Natural killer cell (primary cell): Measurements from ENCODE around the gene PLCG2. TPM values are rescaled to one million over a fixed set of nuclear protein-coding genes. Genes with fewer than 3 reads are reported as not detected.
A peak's percentile ranks its signal among the peaks of the same experiment; 100 is the strongest.

ENCODE experiments used
- ATAC-seq, 3 donors: fragments of 150-1000 bp in 2 of 3; fragments of 200-7000 bp in 1 of 3; cut with Tn5 transposase; 1 replicate in 1 of 3; 2 replicates in 2 of 3; pipeline ENCODE4 v1.10.0; 2021; ENCODE audit warnings: mild to moderate bottlenecking in 2 of 3, moderate library complexity in 2 of 3
- DNase-seq, 2 donors: peaks; one replicate each; pipeline versions ENCODE4 v3.0.0 to v3.0.0-alpha.2; 2013 to 2021; ENCODE audit warnings: mixed read lengths in 1 of 2
- H3K27ac ChIP-seq: one replicate; pipeline ENCODE4 v1.5.1; 2013; ENCODE audit warnings: mild to moderate bottlenecking, low read length
- H3K27me3 ChIP-seq: one replicate; pipeline ENCODE4 v1.6.1; 2013; ENCODE audit warnings: low read length; ENCODE audit not compliant: control insufficient read depth, insufficient read depth
- H3K36me3 ChIP-seq: one replicate; pipeline ENCODE4 v1.6.1; 2013; ENCODE audit warnings: low read length; ENCODE audit not compliant: control insufficient read depth, insufficient read depth
- H3K4me1 ChIP-seq: one replicate; pipeline ENCODE4 v1.6.1; 2013; ENCODE audit warnings: low read length; ENCODE audit not compliant: control insufficient read depth, insufficient read depth
- H3K4me3 ChIP-seq: one replicate; pipeline ENCODE4 v1.5.1; 2013; ENCODE audit warnings: low read length
- H3K9me3 ChIP-seq: one replicate; pipeline ENCODE4 v1.6.1; 2013; ENCODE audit warnings: low read length; ENCODE audit not compliant: control insufficient read depth, insufficient read depth
- H3K27ac Mint-ChIP-seq, 2 donors: one replicate each; pipeline ENCODE4 v1.8.0; 2022; ENCODE audit warnings: mild to moderate bottlenecking in 2 of 2, mixed read lengths in 2 of 2, moderate library complexity in 1 of 2
- H3K27me3 Mint-ChIP-seq, 2 donors: one replicate each; pipeline ENCODE4 v1.8.0; 2022; ENCODE audit warnings: low read depth in 2 of 2, mixed read lengths in 2 of 2
- H3K36me3 Mint-ChIP-seq: one replicate; pipeline ENCODE4 v1.8.0; 2022; ENCODE audit warnings: mixed read lengths
- H3K4me1 Mint-ChIP-seq, 2 donors: one replicate each; pipeline ENCODE4 v1.8.0; 2022; ENCODE audit warnings: mixed read lengths in 2 of 2
- H3K4me3 Mint-ChIP-seq: one replicate; pipeline ENCODE4 v1.8.0; 2022; ENCODE audit warnings: mild to moderate bottlenecking, moderate library complexity, mixed read lengths
- H3K9me3 Mint-ChIP-seq, 2 donors: one replicate each; pipeline ENCODE4 v1.8.0; 2022; ENCODE audit warnings: mixed read lengths in 2 of 2
- WGBS: methylation state at CpG from one replicate; pipeline ENCODE4 v1.1.7; 2013; ENCODE audit warnings: missing lambda C conversion rate; ENCODE audit not compliant: insufficient coverage; 5-methylcytosine and 5-hydroxymethylcytosine counted together
- intact Hi-C: fragments of 100-400 bp; cut with micrococcal nuclease; formaldehyde crosslinking; loops from one replicate; pipeline ENCODE4 v1.14.2; 2022
- total RNA-seq, 4 donors: library from RNA; stranded (reverse); fragments of 120-200 nt in 1 of 4; gene quantifications; one replicate each; pipeline versions ENCODE4 v1.2.3 to v1.2.4, GENCODE V29; 2013 to 2022
- TF ChIP-seq, protein P1 (sequence below): fragments of 200-600 bp; IDR thresholded peaks from one replicate; pipeline ENCODE4 v1.8.0; 2022; ENCODE audit warnings: antibody characterized with exemption

PLCG2 gene
- total RNA-seq, 3 donors from 2014 or later (not counting 1 experiment from before 2014, with no cell fraction given) = 250 to 298 (median 285) TPM

DNA sequence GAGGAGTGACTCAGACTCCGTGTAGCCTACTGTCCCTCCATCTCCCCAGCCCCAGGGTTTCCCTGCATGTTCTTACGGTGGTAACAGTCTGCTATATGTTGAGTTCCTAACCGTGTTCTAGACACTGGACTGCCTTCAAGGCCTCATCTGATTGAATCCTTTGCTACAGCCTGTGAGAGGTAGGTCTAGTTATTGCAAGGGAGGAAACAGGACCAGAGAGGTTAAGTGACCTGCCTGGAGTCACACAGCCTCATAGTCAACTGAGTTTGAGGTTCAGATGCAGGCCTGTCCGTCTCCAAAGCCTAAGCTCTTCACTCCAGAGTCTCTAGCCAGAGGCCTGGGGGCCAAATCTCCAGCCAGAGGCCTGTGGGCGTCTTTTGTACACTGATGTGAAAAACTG lies 134.1 kb downstream of the PLCG2 start:
- 90% methylated on average over 5 of the region's 5 CpGs for WGBS
- H3K27ac Mint-ChIP-seq = peak overlapping the region; percentile 31 to 40
- peaks cover 13% of the 10 kb centered on the region for H3K36me3 Mint-ChIP-seq

DNA sequence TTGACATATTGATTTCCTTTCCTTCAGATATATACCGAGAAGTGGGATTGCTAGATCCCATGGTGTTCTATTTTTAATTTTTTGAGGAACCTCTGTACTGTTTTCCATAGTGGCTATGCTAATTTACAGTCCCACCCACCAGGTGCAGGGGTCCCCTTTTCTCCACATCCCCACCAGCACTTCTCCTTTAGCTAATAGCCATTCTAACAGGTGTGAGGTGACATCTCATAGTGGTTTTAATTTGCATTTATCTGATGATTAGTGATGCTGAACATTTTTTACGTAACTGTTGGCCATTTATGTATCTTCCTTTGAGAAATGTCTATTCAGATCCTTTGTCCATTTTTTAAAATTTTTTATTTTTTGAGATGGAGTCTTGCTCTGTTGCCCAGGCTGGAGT lies 138.3 kb downstream of the PLCG2 start:
- ATAC-seq = no peak

More for the DNA sequence above, 134.1 kb downstream of the PLCG2 start:
- Histone ChIP-seq H3K4me1 (no peaks in the 10 kb centered on the region), H3K27me3 (no peaks in the 10 kb centered on the region), H3K9me3 (no peaks in the 10 kb centered on the region), H3K36me3 (peaks cover 57% of the 10 kb centered on the region), H3K4me3 (no peak overlapping the region), H3K27ac (no peak overlapping the region)
- H3K4me1 Mint-ChIP-seq = no peaks in the 10 kb centered on the region
- intact Hi-C loops = no loop called here
- no peaks in the 10 kb centered on the region for H3K27me3 Mint-ChIP-seq
- TF ChIP-seq, protein P1, sequence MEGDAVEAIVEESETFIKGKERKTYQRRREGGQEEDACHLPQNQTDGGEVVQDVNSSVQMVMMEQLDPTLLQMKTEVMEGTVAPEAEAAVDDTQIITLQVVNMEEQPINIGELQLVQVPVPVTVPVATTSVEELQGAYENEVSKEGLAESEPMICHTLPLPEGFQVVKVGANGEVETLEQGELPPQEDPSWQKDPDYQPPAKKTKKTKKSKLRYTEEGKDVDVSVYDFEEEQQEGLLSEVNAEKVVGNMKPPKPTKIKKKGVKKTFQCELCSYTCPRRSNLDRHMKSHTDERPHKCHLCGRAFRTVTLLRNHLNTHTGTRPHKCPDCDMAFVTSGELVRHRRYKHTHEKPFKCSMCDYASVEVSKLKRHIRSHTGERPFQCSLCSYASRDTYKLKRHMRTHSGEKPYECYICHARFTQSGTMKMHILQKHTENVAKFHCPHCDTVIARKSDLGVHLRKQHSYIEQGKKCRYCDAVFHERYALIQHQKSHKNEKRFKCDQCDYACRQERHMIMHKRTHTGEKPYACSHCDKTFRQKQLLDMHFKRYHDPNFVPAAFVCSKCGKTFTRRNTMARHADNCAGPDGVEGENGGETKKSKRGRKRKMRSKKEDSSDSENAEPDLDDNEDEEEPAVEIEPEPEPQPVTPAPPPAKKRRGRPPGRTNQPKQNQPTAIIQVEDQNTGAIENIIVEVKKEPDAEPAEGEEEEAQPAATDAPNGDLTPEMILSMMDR = no peak
- H3K9me3 Mint-ChIP-seq = no peaks in the 10 kb centered on the region
- no peak for DNase-seq
- no peak overlapping the region for H3K4me3 Mint-ChIP-seq
- no peak for ATAC-seq

DNA sequence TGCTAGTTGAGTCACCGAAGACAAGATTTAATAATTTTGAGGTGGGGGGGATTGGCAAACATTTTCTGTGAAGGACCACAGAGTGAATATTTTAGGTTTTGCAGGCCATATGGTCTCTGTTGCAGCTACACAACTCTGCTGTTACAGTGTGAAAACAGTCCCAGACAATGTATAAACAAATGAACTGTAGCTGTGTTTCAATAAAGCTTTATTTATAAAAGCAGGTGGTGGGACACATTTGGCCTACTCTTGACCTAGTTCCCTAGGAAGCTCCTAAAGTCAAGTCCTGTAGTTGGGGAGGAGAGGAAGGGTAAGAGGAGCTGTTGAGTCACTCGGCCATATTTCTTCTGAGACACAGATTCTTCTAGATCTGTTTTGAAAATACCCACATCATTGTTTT lies 139.8 kb downstream of the PLCG2 start:
- H3K4me1 ChIP-seq = no peaks in the 10 kb centered on the region
- DNase-seq = no peak
- no peaks in the 10 kb centered on the region for H3K9me3 ChIP-seq
- Mint-ChIP-seq H3K4me1 (no peaks in the 10 kb centered on the region), H3K9me3 (no peaks in the 10 kb centered on the region), H3K36me3 (peaks cover 43% of the 10 kb centered on the region), H3K27me3 (no peaks in the 10 kb centered on the region), H3K4me3 (no peak overlapping the region), H3K27ac (peak overlapping the region in 1 of 2 donors; percentile 15)
- ATAC-seq = no peak
- H3K36me3 ChIP-seq = peaks cover 70% of the 10 kb centered on the region
- H3K27ac ChIP-seq = no peak overlapping the region
- WGBS = 100% methylated on average over 1 of the region's 2 CpGs
- no peaks in the 10 kb centered on the region for H3K27me3 ChIP-seq
- intact Hi-C loops = no loop called here
- no peak overlapping the region for H3K4me3 ChIP-seq
- TF ChIP-seq, protein P1 = no peak

More for the DNA sequence above, 138.3 kb downstream of the PLCG2 start:
- intact Hi-C loops = no loop called here
- Mint-ChIP-seq H3K36me3 (peaks cover 37% of the 10 kb centered on the region), H3K27me3 (no peaks in the 10 kb centered on the region), H3K27ac (peak overlapping the region in 1 of 2 donors; percentile 15), H3K4me1 (no peaks in the 10 kb centered on the region), H3K9me3 (no peaks in the 10 kb centered on the region), H3K4me3 (no peak overlapping the region)
- DNase-seq = no peak
- Histone ChIP-seq H3K27me3 (no peaks in the 10 kb centered on the region), H3K9me3 (no peaks in the 10 kb centered on the region), H3K27ac (no peak overlapping the region), H3K4me1 (no peaks in the 10 kb centered on the region), H3K4me3 (no peak overlapping the region), H3K36me3 (peaks cover 70% of the 10 kb centered on the region)
- 67% methylated on average over 1 of the region's 2 CpGs for WGBS
- TF ChIP-seq, protein P1 = no peak

DNA sequence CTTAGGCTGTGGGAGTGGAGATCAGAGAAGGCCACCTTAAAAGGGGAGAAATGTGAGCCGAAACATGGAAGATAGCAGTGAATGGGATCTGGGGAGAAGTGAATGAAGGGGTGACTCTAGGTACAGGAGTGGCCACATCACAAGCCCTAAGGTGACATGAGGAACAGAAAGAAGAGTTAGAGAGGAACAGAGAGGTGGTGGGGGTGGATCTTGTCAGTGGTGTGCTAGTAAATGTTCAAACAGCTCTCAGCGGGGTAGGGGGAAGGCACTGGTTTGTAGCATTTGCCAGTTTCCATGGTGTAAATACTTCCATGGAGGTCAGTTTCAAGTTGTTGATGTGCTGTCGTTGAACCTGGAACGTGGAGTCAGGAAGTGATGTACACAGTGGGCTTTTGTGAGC lies 141.4 kb downstream of the PLCG2 start:
- Histone ChIP-seq H3K36me3 (peaks cover 69% of the 10 kb centered on the region), H3K9me3 (no peaks in the 10 kb centered on the region), H3K27me3 (no peaks in the 10 kb centered on the region), H3K27ac (no peak overlapping the region), H3K4me3 (no peak overlapping the region), H3K4me1 (no peaks in the 10 kb centered on the region)
- H3K27ac Mint-ChIP-seq = peak overlapping the region in 1 of 2 donors; percentile 10
- H3K36me3 Mint-ChIP-seq = peaks cover 48% of the 10 kb centered on the region
- H3K4me1 Mint-ChIP-seq = no peaks in the 10 kb centered on the region
- DNase-seq (no peak), ATAC-seq (no peak)
- TF ChIP-seq, protein P1 = no peak
- no peak overlapping the region for H3K4me3 Mint-ChIP-seq
- WGBS = 92% methylated on average over 4 of the region's 4 CpGs
- H3K27me3 Mint-ChIP-seq = no peaks in the 10 kb centered on the region
- intact Hi-C loops = no loop called here
- H3K9me3 Mint-ChIP-seq = no peaks in the 10 kb centered on the region
